ENCODE data around the gene ANKZF1. TPM values are rescaled to one million over a fixed set of nuclear protein-coding genes. Genes with fewer than 3 reads are reported as not detected.

Gene ANKZF1
- total RNA-seq, 1 experiment from 2014 or later, result 36.2 TPM

DNA sequence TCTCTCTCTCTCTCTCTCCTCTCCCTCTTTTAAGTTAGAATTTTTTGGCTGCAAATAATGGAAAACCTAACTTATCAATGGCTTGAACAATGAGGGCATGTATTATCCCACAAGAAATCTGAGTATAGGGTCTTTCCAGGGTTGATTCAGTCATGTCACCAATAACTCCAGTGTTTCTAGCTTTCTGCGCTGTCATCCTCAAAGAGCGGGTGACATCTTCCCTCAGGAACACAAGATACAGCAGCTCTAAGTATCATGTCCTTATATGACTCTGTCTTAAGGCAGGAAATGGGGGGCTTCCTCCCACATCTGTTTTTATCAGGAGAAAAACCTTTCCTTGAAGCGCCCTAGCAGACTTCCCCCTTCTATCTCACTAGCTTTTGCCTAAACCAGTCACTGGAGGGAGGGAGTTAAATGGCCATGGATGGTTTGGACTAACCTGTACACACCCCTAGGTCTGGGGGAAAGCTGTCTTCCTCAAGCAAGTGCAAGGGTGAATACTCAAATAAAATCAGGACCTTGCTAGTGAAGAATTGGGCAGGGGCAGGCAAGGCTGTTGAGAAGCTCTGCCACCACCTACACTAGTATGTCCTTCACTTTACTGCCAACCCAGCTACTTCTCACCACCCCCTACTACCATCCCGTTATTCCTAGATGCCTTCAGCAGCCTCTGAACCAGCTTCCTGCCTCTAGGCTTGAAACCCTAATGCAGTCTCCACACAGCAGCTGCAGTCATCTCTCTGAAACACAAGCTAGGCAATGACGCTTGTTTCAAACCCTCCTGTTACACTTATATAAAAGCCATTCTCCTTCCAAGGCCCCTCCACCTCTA, 31.6 kb downstream of the ANKZF1 start:
- TF ChIP-seq, protein P1, sequence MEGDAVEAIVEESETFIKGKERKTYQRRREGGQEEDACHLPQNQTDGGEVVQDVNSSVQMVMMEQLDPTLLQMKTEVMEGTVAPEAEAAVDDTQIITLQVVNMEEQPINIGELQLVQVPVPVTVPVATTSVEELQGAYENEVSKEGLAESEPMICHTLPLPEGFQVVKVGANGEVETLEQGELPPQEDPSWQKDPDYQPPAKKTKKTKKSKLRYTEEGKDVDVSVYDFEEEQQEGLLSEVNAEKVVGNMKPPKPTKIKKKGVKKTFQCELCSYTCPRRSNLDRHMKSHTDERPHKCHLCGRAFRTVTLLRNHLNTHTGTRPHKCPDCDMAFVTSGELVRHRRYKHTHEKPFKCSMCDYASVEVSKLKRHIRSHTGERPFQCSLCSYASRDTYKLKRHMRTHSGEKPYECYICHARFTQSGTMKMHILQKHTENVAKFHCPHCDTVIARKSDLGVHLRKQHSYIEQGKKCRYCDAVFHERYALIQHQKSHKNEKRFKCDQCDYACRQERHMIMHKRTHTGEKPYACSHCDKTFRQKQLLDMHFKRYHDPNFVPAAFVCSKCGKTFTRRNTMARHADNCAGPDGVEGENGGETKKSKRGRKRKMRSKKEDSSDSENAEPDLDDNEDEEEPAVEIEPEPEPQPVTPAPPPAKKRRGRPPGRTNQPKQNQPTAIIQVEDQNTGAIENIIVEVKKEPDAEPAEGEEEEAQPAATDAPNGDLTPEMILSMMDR (IDR thresholded peaks at IDR 0.05), result no peak
- no peak for TF ChIP-seq SIN3A (IDR thresholded peaks at IDR 0.05; ENCODE audit: borderline replicate concordance, insufficient read depth, low read depth, low read length)
- TF ChIP-seq POLR2AphosphoS5 (IDR thresholded peaks at IDR 0.05; ENCODE audit: low read depth, low read length), result no peak
- TF ChIP-seq, protein P2, sequence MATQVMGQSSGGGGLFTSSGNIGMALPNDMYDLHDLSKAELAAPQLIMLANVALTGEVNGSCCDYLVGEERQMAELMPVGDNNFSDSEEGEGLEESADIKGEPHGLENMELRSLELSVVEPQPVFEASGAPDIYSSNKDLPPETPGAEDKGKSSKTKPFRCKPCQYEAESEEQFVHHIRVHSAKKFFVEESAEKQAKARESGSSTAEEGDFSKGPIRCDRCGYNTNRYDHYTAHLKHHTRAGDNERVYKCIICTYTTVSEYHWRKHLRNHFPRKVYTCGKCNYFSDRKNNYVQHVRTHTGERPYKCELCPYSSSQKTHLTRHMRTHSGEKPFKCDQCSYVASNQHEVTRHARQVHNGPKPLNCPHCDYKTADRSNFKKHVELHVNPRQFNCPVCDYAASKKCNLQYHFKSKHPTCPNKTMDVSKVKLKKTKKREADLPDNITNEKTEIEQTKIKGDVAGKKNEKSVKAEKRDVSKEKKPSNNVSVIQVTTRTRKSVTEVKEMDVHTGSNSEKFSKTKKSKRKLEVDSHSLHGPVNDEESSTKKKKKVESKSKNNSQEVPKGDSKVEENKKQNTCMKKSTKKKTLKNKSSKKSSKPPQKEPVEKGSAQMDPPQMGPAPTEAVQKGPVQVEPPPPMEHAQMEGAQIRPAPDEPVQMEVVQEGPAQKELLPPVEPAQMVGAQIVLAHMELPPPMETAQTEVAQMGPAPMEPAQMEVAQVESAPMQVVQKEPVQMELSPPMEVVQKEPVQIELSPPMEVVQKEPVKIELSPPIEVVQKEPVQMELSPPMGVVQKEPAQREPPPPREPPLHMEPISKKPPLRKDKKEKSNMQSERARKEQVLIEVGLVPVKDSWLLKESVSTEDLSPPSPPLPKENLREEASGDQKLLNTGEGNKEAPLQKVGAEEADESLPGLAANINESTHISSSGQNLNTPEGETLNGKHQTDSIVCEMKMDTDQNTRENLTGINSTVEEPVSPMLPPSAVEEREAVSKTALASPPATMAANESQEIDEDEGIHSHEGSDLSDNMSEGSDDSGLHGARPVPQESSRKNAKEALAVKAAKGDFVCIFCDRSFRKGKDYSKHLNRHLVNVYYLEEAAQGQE (IDR thresholded peaks at IDR 0.05; ENCODE audit: insufficient read depth in 1 of 2, low read depth in 2 of 2, low read length in 1 of 2), result no peak
- no peak for TF ChIP-seq TCF7L2 (IDR thresholded peaks at IDR 0.05; ENCODE audit: low read depth, low read length)

DNA sequence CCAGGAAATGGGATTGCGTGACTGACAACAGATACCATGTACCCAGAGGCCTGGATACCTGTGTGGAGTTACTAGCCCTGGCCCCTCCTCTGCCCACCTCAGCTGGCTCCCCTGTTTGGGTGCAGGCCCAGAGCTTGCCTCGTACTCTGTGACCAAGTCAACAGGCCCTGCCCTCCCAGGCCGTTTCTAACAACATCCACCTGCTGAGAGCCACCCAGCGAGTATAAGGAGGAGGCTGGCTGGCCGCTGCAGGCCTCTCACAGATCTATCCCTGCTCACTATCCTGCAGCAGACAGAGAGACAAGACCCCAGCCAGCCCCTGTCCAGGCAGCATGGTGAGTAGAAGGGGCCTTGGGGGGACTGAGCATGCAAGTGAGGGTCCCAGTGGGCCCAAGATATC, 36.6 kb downstream of the ANKZF1 start:
- H3K4me3 ChIP-seq (ENCODE audit: low read depth in 2 of 2, low read length in 2 of 2), result no peak overlapping the region
- no peak for TF ChIP-seq POLR2AphosphoS5 (IDR thresholded peaks at IDR 0.05; ENCODE audit: low read depth, low read length)
- no peak for TF ChIP-seq SIN3A (IDR thresholded peaks at IDR 0.05; ENCODE audit: borderline replicate concordance, insufficient read depth, low read depth, low read length)
- no peak for TF ChIP-seq TCF7L2 (IDR thresholded peaks at IDR 0.05; ENCODE audit: low read depth, low read length)
- TF ChIP-seq, protein P1 (IDR thresholded peaks at IDR 0.05), result no peak
- TF ChIP-seq, protein P2 (IDR thresholded peaks at IDR 0.05; ENCODE audit: insufficient read depth in 1 of 2, low read depth in 2 of 2, low read length in 1 of 2), result no peak
- CTCF ChIA-PET, result no interaction called here
- intact Hi-C loops (cut with micrococcal nuclease; ENCODE audit: unreplicated experiment), result no loop called here
- no peaks in the 10 kb centered on the region for H3K36me3 ChIP-seq (ENCODE audit: control insufficient read depth, insufficient read depth, low read length)
- H3K27ac ChIP-seq (ENCODE audit: low read length), result no peak overlapping the region
- H3K9me3 ChIP-seq (ENCODE audit: control insufficient read depth, insufficient read depth, low read depth, low read length), result no peaks in the 10 kb centered on the region
- DNase-seq (ENCODE audit: low read depth, low spot score) (no peak), ATAC-seq (no peak)
- POLR2A ChIA-PET, result interaction anchor here (0.5 kb wide), 1 partner anchor 29 kb away, joined by 5 read pairs; no protein-coding TSS in a partner anchor
- in situ Hi-C loops (cut with HindIII; ENCODE audit: low pct_unique_long_range_greater_than_20kb, low sequenced_read_pairs), result no loop called here
- BruUV-seq (replicated peaks), result no TSS peak
- no peaks in the 10 kb centered on the region for H3K4me1 ChIP-seq (ENCODE audit: control insufficient read depth, insufficient read depth, low read length)
- no peaks in the 10 kb centered on the region for H3K27me3 ChIP-seq (ENCODE audit: control insufficient read depth, insufficient read depth, low read length)

More for the DNA sequence above, 31.6 kb downstream of the ANKZF1 start:
- Histone ChIP-seq H3K36me3 (ENCODE audit: control insufficient read depth, insufficient read depth, low read length) (no peaks in the 10 kb centered on the region), H3K27ac (ENCODE audit: low read length) (no peak overlapping the region), H3K4me1 (ENCODE audit: control insufficient read depth, insufficient read depth, low read length) (no peaks in the 10 kb centered on the region), H3K27me3 (ENCODE audit: control insufficient read depth, insufficient read depth, low read length) (no peaks in the 10 kb centered on the region; the same call in 1 of the 2 replicates), H3K9me3 (ENCODE audit: control insufficient read depth, insufficient read depth, low read depth, low read length) (no peaks in the 10 kb centered on the region), H3K4me3 (ENCODE audit: low read depth in 2 of 2, low read length in 2 of 2) (no peak overlapping the region)
- intact Hi-C loops (cut with micrococcal nuclease; ENCODE audit: unreplicated experiment) (no loop called here), in situ Hi-C loops (cut with HindIII; ENCODE audit: low pct_unique_long_range_greater_than_20kb, low sequenced_read_pairs) (no loop called here)
- CTCF ChIA-PET, result interaction anchor here (1.1 kb wide), 1 partner anchor 33 kb away, joined by 3 read pairs; no protein-coding TSS in a partner anchor
- ATAC-seq (peak; percentile 55), DNase-seq (ENCODE audit: low read depth, low spot score) (no peak)
- POLR2A ChIA-PET, result interaction anchor here (1.2 kb wide), 1 partner anchor 16 kb away, joined by 3 read pairs; the partner anchor contains the start of gene GLB1L
- BruUV-seq (replicated peaks), result no TSS peak
